ENCODE measurements around the gene SLA2. TPM values are rescaled to one million over a fixed set of nuclear protein-coding genes. Genes with fewer than 3 reads are reported as not detected.

The SLA2 gene
- polyA plus RNA-seq, 1 donor from 2014 or later: 0.33 TPM

GRCh38 chr20:36666181-36666740, 20.3 kb upstream of the SLA2 start:
- H3K9ac ChIP-seq (ENCODE audit: low read length): no peak overlapping the region
- no peaks in the 10 kb centered on the region for H3K9me2 ChIP-seq (ENCODE audit: insufficient read depth, low read length)
- H3K36me3 ChIP-seq (ENCODE audit: insufficient read depth, low read length): no peaks in the 10 kb centered on the region
- H3K79me2 ChIP-seq (replicated peaks; ENCODE audit: insufficient read depth, low read length): no peaks in the 10 kb centered on the region
- H3K4me3 ChIP-seq (ENCODE audit: low read length): no peak overlapping the region
- H3K27ac ChIP-seq (ENCODE audit: low read length): no peak overlapping the region
- H2AFZ ChIP-seq (ENCODE audit: low read depth, low read length): no peak overlapping the region
- no peaks in the 10 kb centered on the region for H4K20me1 ChIP-seq (ENCODE audit: insufficient read depth)
- H3K9me3 ChIP-seq (ENCODE audit: low read length): no peaks in the 10 kb centered on the region
- TF ChIP-seq EZH2 (IDR thresholded peaks at IDR 0.05; ENCODE audit: borderline replicate concordance, insufficient read depth, low read length, poor library complexity, severe bottlenecking) (no peak), EP300 (conservative IDR thresholded peaks at IDR 0.05; ENCODE audit: poor library complexity, severe bottlenecking) (no peak), SMC3 (conservative IDR thresholded peaks at IDR 0.05; ENCODE audit: poor library complexity) (peak; percentile 34), REST (IDR thresholded peaks at IDR 0.05; ENCODE audit: borderline replicate concordance) (no peak), MXI1 (conservative IDR thresholded peaks at IDR 0.05; ENCODE audit: poor library complexity, severe bottlenecking) (no peak), RAD21 (conservative IDR thresholded peaks at IDR 0.05) (peak; percentile 49), POLR2AphosphoS5 (IDR thresholded peaks at IDR 0.05) (no peak)
- H3K27me3 ChIP-seq (ENCODE audit: insufficient read depth, low read depth, low read length): no peaks in the 10 kb centered on the region
- no peaks in the 10 kb centered on the region for H3F3A ChIP-seq (ENCODE audit: insufficient read depth, low read length, poor library complexity, severe bottlenecking)
- H3K4me2 ChIP-seq (ENCODE audit: low read length): no peak overlapping the region

GRCh38 chr20:36663031-36663430, 17.0 kb upstream of the SLA2 start:
- TF ChIP-seq EZH2 (IDR thresholded peaks at IDR 0.05; ENCODE audit: borderline replicate concordance, insufficient read depth, low read length, poor library complexity, severe bottlenecking) (no peak), RAD21 (conservative IDR thresholded peaks at IDR 0.05) (no peak), EP300 (conservative IDR thresholded peaks at IDR 0.05; ENCODE audit: poor library complexity, severe bottlenecking) (no peak), MXI1 (conservative IDR thresholded peaks at IDR 0.05; ENCODE audit: poor library complexity, severe bottlenecking) (no peak), CTCF (IDR thresholded peaks at IDR 0.05; ENCODE audit: poor library complexity, severe bottlenecking) (no peak), SMC3 (conservative IDR thresholded peaks at IDR 0.05; ENCODE audit: poor library complexity) (no peak)

More at GRCh38 chr20:36663031-36663430, 17.0 kb upstream of the SLA2 start:
- Histone ChIP-seq H3K4me2 (ENCODE audit: low read length) (no peak overlapping the region), H3K27me3 (ENCODE audit: insufficient read depth, low read depth, low read length) (no peaks in the 10 kb centered on the region), H3K4me3 (ENCODE audit: low read length) (no peak overlapping the region), H3K9ac (ENCODE audit: low read length) (no peak overlapping the region), H2AFZ (ENCODE audit: low read depth, low read length) (no peak overlapping the region), H3K9me2 (ENCODE audit: insufficient read depth, low read length) (no peaks in the 10 kb centered on the region), H4K20me1 (ENCODE audit: insufficient read depth) (no peaks in the 10 kb centered on the region), H3K79me2 (replicated peaks; ENCODE audit: insufficient read depth, low read length) (no peaks in the 10 kb centered on the region), H3K27ac (ENCODE audit: low read length) (no peak overlapping the region), H3K9me3 (ENCODE audit: low read length) (no peaks in the 10 kb centered on the region), H3F3A (ENCODE audit: insufficient read depth, low read length, poor library complexity, severe bottlenecking) (no peaks in the 10 kb centered on the region), H3K36me3 (ENCODE audit: insufficient read depth, low read length) (no peaks in the 10 kb centered on the region)

All from neural cell (in vitro differentiated cells).